Fibroblast of the aortic adventitia (primary cell): ENCODE measurements around the gene RAB14. TPM values are rescaled to one million over a fixed set of nuclear protein-coding genes. Genes with fewer than 3 reads are reported as not detected.

ENCODE experiments used
- DNase-seq: peaks from one replicate; pipeline ENCODE4 v3.0.0-alpha.2; 2010; ENCODE audit warnings: low read depth
- H3K4me3 ChIP-seq: 2 replicates; pipeline ENCODE4 v1.5.1; 2011; ENCODE audit warnings: low read depth, mild to moderate bottlenecking, control low read depth, low read length, moderate library complexity
- CTCF ChIP-seq: IDR thresholded peaks from 2 replicates; pipeline ENCODE4 v1.5.1; 2011; ENCODE audit warnings: mild to moderate bottlenecking, low read length, control low read depth, inconsistent platforms; ENCODE audit not compliant: insufficient read depth
- total RNA-seq: library from RNA; depleted of rRNA; stranded (reverse); fragments of >200 nt; gene quantifications from 2 replicates; pipeline ENCODE4 v1.2.3, GENCODE V29; 2012; ENCODE audit warnings: low replicate concordance

The RAB14 gene
- total RNA-seq, 1 donor = 47.8 TPM

GRCh38 chr9:121144482-121144881 lies 57.2 kb downstream of the RAB14 start:
- no peak for TF ChIP-seq CTCF
- no peak for DNase-seq
- H3K4me3 ChIP-seq = no peak overlapping the region

DNA sequence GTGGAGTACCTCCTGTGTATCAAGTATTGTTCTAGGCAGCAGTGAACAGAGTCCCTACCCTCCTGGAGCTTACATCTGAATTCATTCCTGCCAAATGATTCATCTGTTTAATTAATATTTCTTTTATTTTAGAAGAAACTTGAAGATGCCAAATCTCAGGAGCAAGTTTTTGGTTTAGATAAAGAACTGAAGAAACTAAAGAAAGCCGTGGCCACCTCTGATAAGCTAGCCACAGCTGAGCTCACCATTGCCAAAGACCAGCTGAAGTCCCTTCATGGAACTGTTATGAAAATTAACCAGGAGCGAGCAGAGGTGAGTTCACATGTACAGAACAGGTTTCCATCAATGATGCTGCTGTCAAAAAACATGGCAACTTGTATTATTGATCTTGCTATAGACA lies 57.9 kb downstream of the RAB14 start:
- no peak overlapping the region for H3K4me3 ChIP-seq
- TF ChIP-seq CTCF = no peak

DNA sequence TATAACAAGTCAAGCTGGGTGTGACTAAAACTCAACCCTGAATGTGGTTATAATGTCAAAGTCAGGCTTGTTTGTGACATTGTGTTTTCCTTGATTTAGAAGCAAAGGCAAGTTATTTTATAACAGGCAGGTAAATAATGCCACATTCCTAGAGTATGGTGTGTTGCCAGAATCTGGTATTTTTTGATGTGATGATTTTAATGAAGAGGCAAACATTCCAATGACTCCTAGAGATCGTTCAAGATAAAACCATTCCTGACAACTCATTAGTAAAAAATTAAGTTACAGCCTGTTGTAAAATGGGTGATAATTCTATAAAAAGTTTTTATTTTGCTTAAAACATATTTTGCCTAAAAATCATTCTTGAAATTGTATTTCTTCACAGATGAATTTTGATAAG lies 60.0 kb downstream of the RAB14 start:
- no peak for TF ChIP-seq CTCF
- DNase-seq = no peak
- H3K4me3 ChIP-seq = no peak overlapping the region

More for the DNA sequence above, 57.9 kb downstream of the RAB14 start:
- no peak for DNase-seq

DNA sequence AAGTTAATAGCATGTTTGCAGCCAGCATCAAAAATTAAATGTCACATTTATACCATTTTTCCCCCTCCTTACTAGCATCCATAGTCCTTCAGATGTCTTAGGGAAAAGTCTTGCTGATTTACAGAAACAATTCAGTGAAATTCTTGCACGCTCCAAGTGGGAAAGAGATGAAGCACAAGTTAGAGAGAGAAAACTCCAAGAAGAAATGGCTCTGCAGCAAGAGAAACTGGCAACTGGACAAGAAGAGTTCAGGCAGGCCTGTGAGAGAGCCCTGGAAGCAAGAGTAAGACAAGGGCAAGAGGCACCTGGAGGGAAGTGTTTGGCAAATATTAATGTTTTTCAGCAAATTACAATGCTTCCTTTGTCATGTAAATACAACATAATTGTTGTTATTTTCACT lies 60.4 kb downstream of the RAB14 start:
- no peak overlapping the region for H3K4me3 ChIP-seq
- no peak for DNase-seq
- no peak for TF ChIP-seq CTCF

- no peak for TF ChIP-seq CTCF
- no peak for DNase-seq
- no peak overlapping the region for H3K4me3 ChIP-seq
These were observed 61.5 kb downstream of the RAB14 start for GRCh38 chr9:121140162-121140561.

DNA sequence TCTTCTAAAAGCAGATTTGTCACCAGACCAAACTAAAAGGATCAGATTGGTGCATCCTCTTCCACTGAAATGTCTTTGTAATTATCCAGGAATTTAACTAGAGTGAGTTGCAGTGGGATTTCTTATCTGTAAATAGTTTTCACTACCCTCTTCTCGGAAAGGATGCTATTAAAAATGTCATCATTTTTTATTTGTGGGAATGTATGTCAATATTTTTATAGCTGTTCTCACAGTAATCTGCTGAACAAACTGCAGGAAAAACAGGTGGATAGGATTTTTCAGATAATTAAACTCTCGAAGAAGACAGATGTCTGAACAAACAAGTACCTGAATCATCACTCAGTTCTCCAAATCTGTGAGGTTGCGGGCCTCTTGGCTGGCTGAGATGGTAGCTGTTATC lies 62.7 kb downstream of the RAB14 start:
- no peak overlapping the region for H3K4me3 ChIP-seq
- no peak for TF ChIP-seq CTCF
- DNase-seq = no peak

GRCh38 chr9:121138561-121138960 lies 63.1 kb downstream of the RAB14 start:
- DNase-seq = no peak
- H3K4me3 ChIP-seq = no peak overlapping the region
- TF ChIP-seq CTCF = no peak
